ENCODE measurements around the gene ROR2. TPM values are rescaled to one million over a fixed set of nuclear protein-coding genes. Genes with fewer than 3 reads are reported as not detected.
"Not testable (repeated sequence)": the region's sequence is repeated elsewhere in the genome, so short reads cannot be mapped to it uniquely, and the experiment has no call there.

The ROR2 gene
- total RNA-seq, 1 experiment from 2014 or later: 2.9 TPM

- DNase-seq (ENCODE audit: low read depth): no peak
These were observed 307.3 kb downstream of the ROR2 start for GRCh38 chr9:91642771-91643170.

GRCh38 chr9:91640428-91640827 is 309.6 kb downstream of the ROR2 start:
- no peak for DNase-seq (ENCODE audit: low read depth)

- no peak for DNase-seq (ENCODE audit: low read depth)
These were observed 311.0 kb downstream of the ROR2 start for GRCh38 chr9:91639054-91639453.

GRCh38 chr9:91634832-91635231 is 315.2 kb downstream of the ROR2 start:
- not testable (repeated sequence) for DNase-seq (ENCODE audit: low read depth)

GRCh38 chr9:91629718-91630117 is 320.3 kb downstream of the ROR2 start:
- no peak for DNase-seq (ENCODE audit: low read depth)

- no peak for DNase-seq (ENCODE audit: low read depth)
These were observed 321.1 kb downstream of the ROR2 start for GRCh38 chr9:91628892-91629291.

GRCh38 chr9:91625331-91625730 is 324.7 kb downstream of the ROR2 start:
- DNase-seq (ENCODE audit: low read depth): no peak

- DNase-seq (ENCODE audit: low read depth): no peak
These were observed 327.0 kb downstream of the ROR2 start for GRCh38 chr9:91623004-91623403.

- not testable (repeated sequence) for DNase-seq (ENCODE audit: low read depth)
These were observed 327.9 kb downstream of the ROR2 start for GRCh38 chr9:91622121-91622520.

GRCh38 chr9:91614044-91614443 is 336.0 kb downstream of the ROR2 start:
- DNase-seq (ENCODE audit: low read depth): not testable (repeated sequence)

- peak; percentile 23 for DNase-seq (ENCODE audit: low read depth)
These were observed 338.4 kb downstream of the ROR2 start for GRCh38 chr9:91611582-91611981.

GRCh38 chr9:91606255-91606995 is 343.6 kb downstream of the ROR2 start:
- DNase-seq (ENCODE audit: low read depth): no peak

GRCh38 chr9:91604451-91605179 is 345.4 kb downstream of the ROR2 start:
- no peak for DNase-seq (ENCODE audit: low read depth)

- no peak for DNase-seq (ENCODE audit: low read depth)
These were observed 346.1 kb downstream of the ROR2 start for GRCh38 chr9:91603932-91604331.

GRCh38 chr9:91599564-91599963 is 350.5 kb downstream of the ROR2 start:
- no peak for DNase-seq (ENCODE audit: low read depth)

- DNase-seq (ENCODE audit: low read depth): no peak
These were observed 358.4 kb downstream of the ROR2 start for GRCh38 chr9:91591627-91592026.

- DNase-seq (ENCODE audit: low read depth): peak; percentile 17
These were observed 360.9 kb downstream of the ROR2 start for GRCh38 chr9:91589101-91589553.

- no peak for DNase-seq (ENCODE audit: low read depth)
These were observed 363.7 kb downstream of the ROR2 start for GRCh38 chr9:91586282-91586681.

GRCh38 chr9:91583966-91584365 is 366.1 kb downstream of the ROR2 start:
- DNase-seq (ENCODE audit: low read depth): no peak

- DNase-seq (ENCODE audit: low read depth): no peak
These were observed 366.7 kb downstream of the ROR2 start for GRCh38 chr9:91583161-91583875.

- no peak for DNase-seq (ENCODE audit: low read depth)
These were observed 367.8 kb downstream of the ROR2 start for GRCh38 chr9:91582181-91582580.

GRCh38 chr9:91580136-91580535 is 369.9 kb downstream of the ROR2 start:
- DNase-seq (ENCODE audit: low read depth): peak; percentile 74

- DNase-seq (ENCODE audit: low read depth): no peak
These were observed 371.1 kb downstream of the ROR2 start for GRCh38 chr9:91578911-91579310.

All from M059J (cell line).